Right forelimb (tissue), 1 donor: ENCODE data around the gene RNASE2.
A peak's percentile ranks its signal among the peaks of the same experiment; 100 is the strongest.
"Not testable (repeated sequence)": the region's sequence is repeated elsewhere in the genome, so short reads cannot be mapped to it uniquely, and the experiment has no call there.

Experiments
- DNase-seq: peaks from one replicate; pipeline ENCODE4 v3.0.0-alpha.2; 2018

Gene RNASE2

DNA sequence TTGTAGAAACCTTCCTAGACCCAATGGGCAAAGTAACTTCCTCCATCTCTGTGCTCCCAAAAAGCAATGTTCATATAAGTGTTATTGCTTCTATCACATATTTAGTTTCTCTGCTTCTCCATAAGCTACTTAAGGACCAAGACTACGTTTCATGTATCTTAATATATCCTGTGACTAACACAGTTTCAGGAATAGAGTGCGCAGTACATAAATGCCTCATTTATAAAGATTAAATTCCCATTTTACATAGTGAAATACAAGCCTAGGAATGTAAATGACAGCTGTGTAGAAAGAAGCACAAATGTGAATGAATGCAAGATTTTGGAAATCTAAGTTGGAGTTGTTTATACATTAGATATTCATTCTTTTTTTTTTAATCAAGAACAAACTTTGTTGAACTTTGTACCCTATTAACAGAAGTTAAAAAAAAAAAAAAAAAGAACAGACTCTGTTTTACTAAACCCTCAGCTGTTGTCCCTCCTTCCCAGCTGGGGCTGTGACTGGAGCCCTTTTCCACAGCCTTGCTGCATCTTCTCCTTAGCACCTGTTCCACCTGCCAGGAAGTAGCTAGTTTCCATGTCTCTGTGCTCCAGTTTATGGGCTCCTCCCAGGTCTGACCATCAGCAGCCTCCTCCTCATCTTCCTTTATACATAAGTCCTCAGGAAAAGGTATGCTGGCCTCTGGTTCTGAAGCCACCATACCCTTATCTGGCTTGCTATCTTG is 27.5 kb downstream of the RNASE2 start:
- DNase-seq, result no peak

DNA sequence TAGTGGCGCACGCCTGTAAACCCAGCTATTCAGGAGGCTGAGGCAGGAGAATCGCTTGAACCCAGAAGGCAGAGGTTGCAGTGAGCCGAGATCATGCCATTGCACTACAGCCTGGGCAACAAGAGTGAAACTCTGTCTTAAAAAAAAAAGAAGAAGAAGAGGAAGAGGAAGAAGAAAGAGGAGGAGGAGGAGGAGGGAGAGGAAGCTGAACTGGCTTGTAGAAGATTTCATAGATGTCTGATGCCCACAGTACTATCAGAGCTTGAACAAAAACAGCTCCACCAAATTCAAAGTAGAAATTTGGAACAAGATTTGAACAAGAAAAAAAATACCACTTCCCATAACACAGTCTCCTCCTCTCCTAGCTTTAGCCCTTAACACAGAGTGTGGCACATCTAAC is 30.4 kb downstream of the RNASE2 start:
- not testable (repeated sequence) for DNase-seq

DNA sequence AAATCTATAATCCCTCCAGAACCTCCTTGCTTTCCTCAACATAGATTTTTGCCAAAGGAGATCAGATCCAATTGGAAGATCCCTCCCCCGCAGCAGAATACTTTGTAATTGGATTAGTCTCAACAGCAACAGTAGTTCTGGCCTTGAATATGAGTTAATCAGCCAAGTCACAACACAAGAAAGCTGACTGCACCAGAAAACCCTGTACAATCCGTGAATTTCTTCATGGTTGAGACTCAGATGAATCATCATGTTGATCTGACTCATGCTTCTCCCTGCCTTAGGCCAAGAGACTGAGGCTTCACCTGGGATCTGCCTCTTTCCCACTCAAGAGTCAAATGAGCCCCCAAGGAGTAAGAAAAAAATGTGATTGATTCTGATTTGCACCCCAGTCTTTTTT is 31.5 kb downstream of the RNASE2 start:
- no peak for DNase-seq

DNA sequence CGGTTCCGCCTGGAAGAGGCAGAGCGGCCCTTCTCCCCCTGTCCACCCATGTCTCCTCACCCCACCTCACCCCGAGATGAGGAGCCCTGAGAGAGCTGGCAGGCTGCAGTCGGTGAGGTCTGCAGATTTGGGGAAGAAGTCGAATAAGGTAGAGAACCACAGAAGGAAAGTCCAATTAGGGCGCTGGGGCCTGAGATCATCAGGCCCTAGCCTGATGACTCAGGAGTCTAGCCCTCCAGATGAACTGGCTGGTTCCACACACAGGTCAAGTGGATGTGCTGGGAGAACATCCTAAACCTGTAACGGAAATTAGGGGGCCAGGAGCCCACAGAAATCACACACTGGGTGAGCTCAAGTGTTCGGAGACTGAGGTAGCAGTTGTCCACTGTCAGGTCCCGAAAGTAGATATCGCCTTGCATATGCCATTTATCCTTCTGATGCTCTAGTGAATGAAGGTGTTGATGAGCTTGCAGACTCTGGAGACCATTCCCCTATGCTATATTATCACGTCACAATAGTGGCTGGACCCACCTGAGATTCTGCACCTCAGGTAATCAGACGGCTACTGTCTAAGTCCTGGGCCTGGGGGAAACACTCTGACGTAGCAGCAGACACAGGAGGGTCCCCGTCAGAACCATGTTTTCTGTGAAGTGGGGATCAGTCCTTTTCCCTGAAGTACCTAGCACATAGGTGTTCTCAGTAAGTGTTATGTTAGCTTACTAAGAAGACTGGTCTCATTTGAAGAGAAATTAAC is 33.6 kb downstream of the RNASE2 start:
- no peak for DNase-seq

DNA sequence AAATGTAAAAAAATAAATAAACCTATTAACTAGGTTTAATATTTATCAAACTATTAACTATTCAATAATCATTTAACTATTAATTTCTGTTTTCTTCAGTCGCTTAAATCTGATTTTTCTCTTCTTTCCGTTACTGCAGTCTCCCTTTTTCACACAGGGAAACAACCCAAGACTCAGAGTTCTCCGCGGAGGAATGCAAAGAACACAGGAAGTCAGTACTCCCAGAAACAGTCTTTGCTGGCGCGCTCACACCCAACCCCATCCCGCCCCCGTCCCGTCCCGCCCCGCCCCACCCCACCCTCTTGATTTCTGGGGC is 34.1 kb downstream of the RNASE2 start:
- no peak for DNase-seq

DNA sequence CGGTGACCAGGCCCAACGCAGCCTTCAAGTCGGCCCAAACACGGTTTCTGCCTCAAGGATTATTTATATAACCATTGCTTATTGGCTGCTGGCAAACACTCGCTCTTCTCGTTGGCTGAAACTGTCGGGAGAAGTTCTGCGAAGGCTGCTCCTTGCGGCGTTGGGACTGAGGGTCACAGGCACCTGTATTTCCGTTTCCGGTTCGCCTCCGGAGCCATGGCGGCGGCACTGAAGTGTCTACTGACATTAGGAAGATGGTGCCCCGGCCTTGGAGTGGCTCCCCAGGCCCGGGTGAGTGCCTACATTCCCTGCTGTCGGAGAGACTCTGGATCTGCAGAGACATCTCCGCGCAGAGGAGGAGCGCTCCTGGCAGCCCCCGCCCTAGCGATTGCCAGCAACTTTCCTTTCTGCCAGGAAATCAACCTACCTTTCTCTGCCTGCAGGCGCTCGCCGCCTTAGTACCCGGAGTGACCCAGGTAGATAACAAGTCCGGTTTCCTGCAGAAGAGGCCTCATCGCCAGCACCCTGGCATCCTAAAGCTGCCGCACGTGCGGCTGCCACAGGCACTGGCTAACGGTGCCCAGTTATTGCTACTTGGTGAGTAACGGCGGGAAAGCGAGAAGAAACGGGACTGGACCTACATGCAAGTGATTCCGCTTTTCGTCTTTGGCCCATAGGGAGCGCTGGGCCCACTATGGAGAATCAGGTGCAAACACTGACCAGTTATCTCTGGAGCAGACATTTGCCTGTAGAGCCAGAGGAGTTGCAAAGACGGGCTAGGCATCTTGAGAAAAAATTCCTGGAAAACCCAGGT is 34.7 kb downstream of the RNASE2 start, which contains the start of gene METTL17:
Gene METTL17, plus strand, starts transcription at position 194 of the 814 bp plus-strand sequence. Its CDS starts 23 bp downstream, at position 217.
- DNase-seq, result peak; percentile 92

DNA sequence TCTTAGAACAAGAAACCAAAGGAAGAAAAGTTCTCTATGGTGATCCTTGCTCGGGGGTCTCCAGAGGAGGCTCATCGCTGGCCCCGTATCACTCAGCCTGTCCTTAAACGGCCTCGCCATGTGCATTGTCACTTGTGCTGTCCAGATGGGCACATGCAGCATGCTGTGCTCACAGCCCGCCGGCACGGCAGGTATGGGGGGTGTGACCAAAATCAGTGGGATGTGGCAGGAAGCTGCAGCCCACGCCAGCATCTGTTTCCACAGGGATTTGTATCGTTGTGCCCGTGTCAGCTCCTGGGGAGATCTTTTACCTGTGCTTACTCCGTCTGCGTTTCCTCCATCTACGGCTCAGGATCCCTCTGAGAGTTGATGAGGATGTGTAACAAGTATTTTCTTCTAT is 41.2 kb downstream of the RNASE2 start:
- no peak for DNase-seq

DNA sequence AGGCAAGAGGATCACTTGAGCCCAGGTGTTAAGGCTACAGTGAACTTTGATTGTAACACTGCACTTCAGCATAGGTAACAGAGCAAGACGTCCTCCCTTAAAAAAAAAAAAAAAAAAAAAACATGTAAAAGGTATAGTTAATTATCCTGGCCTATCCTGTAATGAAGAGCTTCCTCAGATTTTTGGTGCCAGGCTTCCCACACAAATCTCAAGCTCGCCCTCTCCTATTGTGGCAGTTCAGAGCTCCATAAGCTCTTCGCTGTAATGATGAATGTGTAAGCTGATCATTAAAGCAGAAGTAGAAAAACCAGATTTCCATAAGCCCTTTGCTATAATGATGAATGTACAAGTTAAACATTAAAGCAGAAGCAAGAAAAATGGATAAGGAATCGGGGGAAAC is 41.8 kb downstream of the RNASE2 start:
- no peak for DNase-seq

DNA sequence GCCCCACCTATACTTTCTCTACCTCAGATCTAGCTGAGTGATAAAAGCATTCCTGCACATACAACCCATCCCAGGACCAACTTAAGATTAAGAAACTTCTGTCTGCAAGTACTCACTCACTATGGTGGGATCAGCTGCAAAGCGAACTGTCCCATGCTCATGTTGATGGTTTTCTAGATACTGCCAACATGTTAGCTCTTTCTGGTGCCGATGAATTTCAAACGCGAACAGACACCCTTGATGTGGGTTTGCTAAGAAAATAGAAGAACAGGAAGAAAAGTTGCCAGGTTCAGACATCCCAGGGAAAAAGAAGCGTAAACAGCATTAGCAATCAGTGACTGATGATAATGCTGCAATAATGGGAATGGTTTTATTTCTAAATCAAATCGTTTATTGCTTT is 42.3 kb downstream of the RNASE2 start:
- no peak for DNase-seq

DNA sequence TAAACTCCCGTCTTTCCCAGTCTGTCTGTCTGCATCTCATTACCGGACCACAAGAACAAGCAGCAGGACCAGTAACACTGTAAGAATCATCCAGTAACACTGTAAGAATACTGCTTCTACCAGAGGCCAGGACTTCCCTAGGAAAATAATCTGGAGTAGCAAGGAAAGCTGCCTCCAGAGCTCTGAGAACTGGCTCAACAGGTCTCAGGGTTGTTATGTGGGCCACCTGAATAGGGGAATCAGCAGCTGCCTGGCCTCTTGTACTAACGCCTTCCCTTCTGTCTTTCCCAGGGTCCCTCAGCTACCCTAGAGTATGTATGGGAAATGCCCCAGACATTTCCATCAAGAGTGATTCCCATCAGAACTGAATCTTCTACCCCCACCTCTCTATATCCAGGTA is 42.9 kb downstream of the RNASE2 start:
- no peak for DNase-seq

DNA sequence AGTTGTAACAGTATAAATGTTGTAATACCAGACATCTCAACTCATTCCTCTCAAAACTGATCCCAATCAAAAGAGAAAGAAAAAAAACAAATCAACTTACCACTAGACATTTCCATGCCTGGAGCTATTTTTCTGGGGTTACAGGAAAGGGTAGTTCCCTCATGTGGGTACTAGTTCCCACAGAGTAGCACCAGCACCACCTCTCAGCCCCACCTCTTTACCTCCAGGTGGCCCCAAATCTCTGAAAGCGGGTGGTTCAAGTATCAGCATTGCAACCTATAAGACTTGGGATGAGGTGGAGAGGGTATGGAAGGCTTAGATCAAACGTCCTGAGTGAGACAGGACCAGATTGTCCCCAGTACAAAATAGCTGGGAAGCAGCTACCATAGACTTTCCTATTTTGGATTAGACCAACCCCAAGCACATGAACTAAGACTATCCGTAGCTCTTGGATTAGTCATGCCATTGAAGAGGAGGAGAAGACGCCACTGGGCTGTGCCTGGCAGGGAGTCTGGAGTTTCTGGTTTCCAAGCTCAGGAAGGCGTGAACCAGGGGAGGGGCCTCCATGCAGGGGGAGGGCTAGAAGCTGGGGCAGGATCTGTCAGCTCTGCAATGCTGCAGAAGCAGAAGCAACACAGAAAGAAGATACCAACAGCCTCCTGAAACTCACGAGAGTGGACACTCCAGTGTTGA is 43.5 kb downstream of the RNASE2 start, which contains the start of gene SLC39A2:
Gene SLC39A2, plus strand, starts transcription at position 620 of the 693 bp plus-strand sequence. CDS start 154 bp downstream, outside the sequence.
- no peak for DNase-seq

DNA sequence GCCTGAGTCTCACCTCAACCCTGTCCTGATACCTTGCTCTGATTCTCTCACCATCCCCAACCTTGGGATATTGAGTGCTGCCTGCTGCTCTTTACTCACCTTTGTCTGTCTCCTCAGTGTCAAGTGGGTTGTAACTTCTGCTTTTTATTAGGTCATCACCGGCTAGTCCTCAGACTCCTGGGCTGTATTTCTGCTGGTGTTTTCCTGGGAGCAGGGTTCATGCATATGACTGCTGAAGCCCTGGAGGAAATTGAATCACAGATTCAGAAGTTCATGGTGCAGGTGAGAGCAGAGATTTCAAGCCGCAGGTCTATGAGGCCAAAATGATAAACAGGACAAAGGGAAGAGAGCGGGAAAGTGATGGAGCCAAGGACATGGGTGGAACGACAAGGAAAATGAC is 44.3 kb downstream of the RNASE2 start:
- DNase-seq, result no peak

DNA sequence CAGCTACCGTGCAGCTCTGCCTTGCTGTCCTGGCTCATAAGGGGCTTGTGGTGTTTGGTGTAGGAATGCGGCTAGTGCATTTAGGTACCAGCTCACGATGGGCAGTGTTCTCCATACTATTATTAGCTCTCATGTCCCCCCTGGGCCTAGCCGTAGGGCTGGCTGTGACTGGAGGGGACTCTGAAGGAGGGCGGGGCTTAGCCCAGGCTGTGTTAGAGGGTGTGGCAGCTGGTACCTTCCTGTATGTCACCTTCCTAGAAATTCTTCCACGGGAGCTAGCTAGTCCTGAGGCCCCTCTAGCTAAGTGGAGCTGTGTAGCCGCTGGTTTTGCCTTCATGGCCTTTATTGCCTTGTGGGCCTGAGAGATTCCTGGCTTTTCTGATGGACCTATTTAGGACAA is 45.9 kb downstream of the RNASE2 start:
- DNase-seq, result no peak

DNA sequence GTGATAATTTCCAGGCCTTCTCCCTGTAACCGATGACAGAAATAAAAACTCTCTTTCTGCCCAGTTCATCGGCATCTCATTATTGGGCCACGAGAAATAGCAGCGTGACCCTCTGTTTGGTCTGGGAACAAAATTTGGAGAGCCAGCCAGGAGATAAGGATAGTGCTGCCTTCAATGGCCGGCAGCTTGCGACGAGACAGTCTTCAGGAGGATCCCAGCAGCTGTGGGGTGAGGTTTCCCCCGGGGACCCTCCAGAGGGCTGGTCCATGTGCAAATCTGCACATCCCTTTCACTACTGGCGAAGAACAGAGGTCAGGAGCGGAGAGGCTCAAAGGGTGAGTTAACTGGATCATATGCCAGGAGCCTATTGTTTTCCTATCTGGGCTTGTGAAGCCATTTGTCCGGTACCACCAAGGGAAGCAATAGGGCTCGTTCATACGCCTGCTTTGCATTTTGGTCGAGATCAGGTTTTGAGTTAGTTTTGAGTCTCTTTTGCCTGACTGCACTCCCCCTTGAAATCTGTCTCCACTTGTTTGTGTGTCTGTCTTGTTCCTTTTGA is 48.6 kb downstream of the RNASE2 start:
- DNase-seq, result no peak
